GM23338 (cell line): Measurements from ENCODE around the gene NAPG. TPM values are rescaled to one million over a fixed set of nuclear protein-coding genes. Genes with fewer than 3 reads are reported as not detected.

Source experiments
- ATAC-seq: fragments of 200-7000 bp; cut with Tn5 transposase; 3 replicates; pipeline ENCODE4 v1.9.1; 2020
- DNase-seq: peaks from one replicate; pipeline ENCODE4 v3.0.0-alpha.2; 2015; ENCODE audit warnings: low spot score
- H2AFZ ChIP-seq: fragments of 200-600 bp; sonication (generic); 2 replicates; pipeline ENCODE4 v1.8.0; 2016; ENCODE audit warnings: antibody characterized with exemption, mild to moderate bottlenecking, moderate library complexity
- H3F3A ChIP-seq: fragments of 200-600 bp; sonication (generic); replicated peaks from 2 replicates; pipeline ENCODE4 v1.8.0; 2017; ENCODE audit warnings: antibody characterized with exemption, mixed run types, low read depth
- H3K27ac ChIP-seq: fragments of 200-600 bp; sonication (generic); 2 replicates; pipeline ENCODE4 v1.6.1; 2016; ENCODE audit warnings: low read depth
- H3K27me3 ChIP-seq: fragments of 200-600 bp; sonication (generic); 2 replicates; pipeline ENCODE4 v1.8.0; 2016; ENCODE audit warnings: mild to moderate bottlenecking, mixed run types, moderate library complexity; ENCODE audit not compliant: insufficient read depth
- H3K36me3 ChIP-seq: fragments of 200-600 bp; sonication (generic); 2 replicates; pipeline ENCODE4 v1.8.0; 2016; ENCODE audit warnings: mild to moderate bottlenecking; ENCODE audit not compliant: insufficient read depth
- H3K4me1 ChIP-seq: fragments of 200-600 bp; sonication (generic); 2 replicates; pipeline ENCODE4 v1.8.0; 2016; ENCODE audit warnings: mild to moderate bottlenecking, moderate library complexity; ENCODE audit not compliant: insufficient read depth
- H3K4me2 ChIP-seq: fragments of 200-600 bp; sonication (generic); 2 replicates; pipeline ENCODE4 v1.7.1; 2017; ENCODE audit warnings: mixed run types
- H3K4me3 ChIP-seq: fragments of 200-600 bp; sonication (generic); 2 replicates; pipeline ENCODE4 v1.6.1; 2016; ENCODE audit warnings: mixed run types
- H3K79me2 ChIP-seq: fragments of 200-600 bp; sonication (generic); replicated peaks from 2 replicates; pipeline ENCODE4 v1.8.0; 2017; ENCODE audit warnings: mild to moderate bottlenecking; ENCODE audit not compliant: insufficient read depth
- H3K9me2 ChIP-seq: fragments of 200-600 bp; sonication (generic); 2 replicates; pipeline ENCODE4 v1.8.0; 2017; ENCODE audit not compliant: insufficient read depth
- H4K20me1 ChIP-seq: fragments of 200-600 bp; sonication (generic); replicated peaks from 2 replicates; pipeline ENCODE4 v1.8.0; 2017; ENCODE audit warnings: mild to moderate bottlenecking; ENCODE audit not compliant: insufficient read depth
- H3K27ac Mint-ChIP-seq: 2 replicates; pipeline ENCODE4 v1.8.0; 2020; ENCODE audit warnings: inconsistent platforms, mild to moderate bottlenecking, moderate library complexity, mixed read lengths
- H3K27me3 Mint-ChIP-seq: 3 replicates; pipeline ENCODE4 v1.8.0; 2022; ENCODE audit warnings: low read depth, mild to moderate bottlenecking, moderate library complexity, mixed read lengths, inconsistent platforms; ENCODE audit not compliant: insufficient read depth, poor library complexity
- H3K36me3 Mint-ChIP-seq: 3 replicates; pipeline ENCODE4 v1.8.0; 2021; ENCODE audit warnings: low read depth, mild to moderate bottlenecking, inconsistent platforms, moderate library complexity, mixed read lengths
- H3K4me1 Mint-ChIP-seq: 3 replicates; pipeline ENCODE4 v1.8.0; 2020; ENCODE audit warnings: mild to moderate bottlenecking, inconsistent platforms, mixed read lengths
- H3K4me3 Mint-ChIP-seq: 3 replicates; pipeline ENCODE4 v1.8.0; 2021; ENCODE audit warnings: moderate library complexity, mild to moderate bottlenecking, inconsistent platforms, mixed read lengths
- H3K9me3 Mint-ChIP-seq: 3 replicates; pipeline ENCODE4 v1.8.0; 2020; ENCODE audit warnings: moderate library complexity, mild to moderate bottlenecking, inconsistent platforms, mixed read lengths
- ETS1 ChIP-seq: IDR thresholded peaks from 2 replicates; pipeline ENCODE4 v1.6.1; 2016; ENCODE audit warnings: antibody characterized with exemption
- EZH2phosphoT487 ChIP-seq: fragments of 200-600 bp; sonication (generic); IDR thresholded peaks from one replicate; pipeline ENCODE4 v1.8.1; 2018; ENCODE audit warnings: antibody characterized with exemption; ENCODE audit not compliant: unreplicated experiment
- JUNB ChIP-seq: IDR thresholded peaks from one replicate; pipeline ENCODE4 v1.6.1; 2016; ENCODE audit warnings: antibody characterized with exemption; ENCODE audit not compliant: unreplicated experiment
- POLR2AphosphoS5 ChIP-seq: IDR thresholded peaks from 2 replicates; pipeline ENCODE4 v1.6.1; 2016; ENCODE audit warnings: antibody characterized with exemption, low read depth
- STAT1 ChIP-seq: IDR thresholded peaks from one replicate; pipeline ENCODE4 v1.6.1; 2016; ENCODE audit warnings: antibody characterized with exemption; ENCODE audit not compliant: unreplicated experiment
- ZNF114 ChIP-seq: fragments of 250-450 bp; sonication (Bioruptor Pico); IDR thresholded peaks from 2 replicates; pipeline ENCODE4 v1.5.0; 2020; ENCODE audit warnings: mild to moderate bottlenecking, moderate library complexity
- polyA plus RNA-seq: library from polyadenylated mRNA; unstranded; fragments of >200 nt; fragmentation: Nextera tagmentation; extraction: Ambion mirVana; gene quantifications from 2 replicates; pipeline ENCODE4 v1.2.1, GENCODE V29; 2016
- total RNA-seq: library from RNA; depleted of rRNA; stranded (reverse); fragments of >200 nt; shearing (Covaris generic); gene quantifications from 2 replicates; pipeline ENCODE4 v1.2.3, GENCODE V29; 2014
- TF ChIP-seq, protein P1 (sequence below): IDR thresholded peaks from one replicate; pipeline ENCODE4 v1.6.1; 2018; ENCODE audit warnings: antibody characterized with exemption; ENCODE audit not compliant: unreplicated experiment
- TF ChIP-seq, protein P2 (sequence below), 2 experiments: fragments of 200-600 bp in 1 of 2; sonication (generic) in 1 of 2; conservative IDR thresholded peaks; 2 replicates each; pipeline versions ENCODE4 v1.5.1 to v1.6.1; 2016 to 2017; ENCODE audit warnings: antibody characterized with exemption in 2 of 2, low read depth in 2 of 2, mild to moderate bottlenecking in 2 of 2, moderate library complexity in 1 of 2
- TF ChIP-seq, protein P3 (sequence below): fragments of 250-450 bp; sonication (Bioruptor Pico); IDR thresholded peaks from 2 replicates; pipeline ENCODE4 v1.5.0; 2020; ENCODE audit warnings: mild to moderate bottlenecking, moderate library complexity

The NAPG gene
- total and polyA plus RNA-seq, 2 experiments from 2014 or later: 26.8 to 40.1 TPM

GRCh38 chr18:10485475-10485874 lies 40.4 kb upstream of the NAPG start (continued):
- TF ChIP-seq POLR2AphosphoS5 (no peak), JUNB (no peak), ZNF114 (CRISPR knock-in tag) (no peak)
- TF ChIP-seq, protein P1, sequence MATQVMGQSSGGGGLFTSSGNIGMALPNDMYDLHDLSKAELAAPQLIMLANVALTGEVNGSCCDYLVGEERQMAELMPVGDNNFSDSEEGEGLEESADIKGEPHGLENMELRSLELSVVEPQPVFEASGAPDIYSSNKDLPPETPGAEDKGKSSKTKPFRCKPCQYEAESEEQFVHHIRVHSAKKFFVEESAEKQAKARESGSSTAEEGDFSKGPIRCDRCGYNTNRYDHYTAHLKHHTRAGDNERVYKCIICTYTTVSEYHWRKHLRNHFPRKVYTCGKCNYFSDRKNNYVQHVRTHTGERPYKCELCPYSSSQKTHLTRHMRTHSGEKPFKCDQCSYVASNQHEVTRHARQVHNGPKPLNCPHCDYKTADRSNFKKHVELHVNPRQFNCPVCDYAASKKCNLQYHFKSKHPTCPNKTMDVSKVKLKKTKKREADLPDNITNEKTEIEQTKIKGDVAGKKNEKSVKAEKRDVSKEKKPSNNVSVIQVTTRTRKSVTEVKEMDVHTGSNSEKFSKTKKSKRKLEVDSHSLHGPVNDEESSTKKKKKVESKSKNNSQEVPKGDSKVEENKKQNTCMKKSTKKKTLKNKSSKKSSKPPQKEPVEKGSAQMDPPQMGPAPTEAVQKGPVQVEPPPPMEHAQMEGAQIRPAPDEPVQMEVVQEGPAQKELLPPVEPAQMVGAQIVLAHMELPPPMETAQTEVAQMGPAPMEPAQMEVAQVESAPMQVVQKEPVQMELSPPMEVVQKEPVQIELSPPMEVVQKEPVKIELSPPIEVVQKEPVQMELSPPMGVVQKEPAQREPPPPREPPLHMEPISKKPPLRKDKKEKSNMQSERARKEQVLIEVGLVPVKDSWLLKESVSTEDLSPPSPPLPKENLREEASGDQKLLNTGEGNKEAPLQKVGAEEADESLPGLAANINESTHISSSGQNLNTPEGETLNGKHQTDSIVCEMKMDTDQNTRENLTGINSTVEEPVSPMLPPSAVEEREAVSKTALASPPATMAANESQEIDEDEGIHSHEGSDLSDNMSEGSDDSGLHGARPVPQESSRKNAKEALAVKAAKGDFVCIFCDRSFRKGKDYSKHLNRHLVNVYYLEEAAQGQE: no peak

GRCh38 chr18:10486362-10486761 lies 39.5 kb upstream of the NAPG start:
- H3K36me3 Mint-ChIP-seq: no peaks in the 10 kb centered on the region
- H3K4me1 Mint-ChIP-seq: peaks cover 27% of the 10 kb centered on the region
- DNase-seq: no peak
- TF ChIP-seq, protein P1: no peak
- TF ChIP-seq, protein P2, sequence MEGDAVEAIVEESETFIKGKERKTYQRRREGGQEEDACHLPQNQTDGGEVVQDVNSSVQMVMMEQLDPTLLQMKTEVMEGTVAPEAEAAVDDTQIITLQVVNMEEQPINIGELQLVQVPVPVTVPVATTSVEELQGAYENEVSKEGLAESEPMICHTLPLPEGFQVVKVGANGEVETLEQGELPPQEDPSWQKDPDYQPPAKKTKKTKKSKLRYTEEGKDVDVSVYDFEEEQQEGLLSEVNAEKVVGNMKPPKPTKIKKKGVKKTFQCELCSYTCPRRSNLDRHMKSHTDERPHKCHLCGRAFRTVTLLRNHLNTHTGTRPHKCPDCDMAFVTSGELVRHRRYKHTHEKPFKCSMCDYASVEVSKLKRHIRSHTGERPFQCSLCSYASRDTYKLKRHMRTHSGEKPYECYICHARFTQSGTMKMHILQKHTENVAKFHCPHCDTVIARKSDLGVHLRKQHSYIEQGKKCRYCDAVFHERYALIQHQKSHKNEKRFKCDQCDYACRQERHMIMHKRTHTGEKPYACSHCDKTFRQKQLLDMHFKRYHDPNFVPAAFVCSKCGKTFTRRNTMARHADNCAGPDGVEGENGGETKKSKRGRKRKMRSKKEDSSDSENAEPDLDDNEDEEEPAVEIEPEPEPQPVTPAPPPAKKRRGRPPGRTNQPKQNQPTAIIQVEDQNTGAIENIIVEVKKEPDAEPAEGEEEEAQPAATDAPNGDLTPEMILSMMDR (conservative IDR thresholded peaks at IDR 0.05; ENCODE audit: low read depth in 2 of 2): no peak
- TF ChIP-seq JUNB: no peak
- TF ChIP-seq, protein P3, sequence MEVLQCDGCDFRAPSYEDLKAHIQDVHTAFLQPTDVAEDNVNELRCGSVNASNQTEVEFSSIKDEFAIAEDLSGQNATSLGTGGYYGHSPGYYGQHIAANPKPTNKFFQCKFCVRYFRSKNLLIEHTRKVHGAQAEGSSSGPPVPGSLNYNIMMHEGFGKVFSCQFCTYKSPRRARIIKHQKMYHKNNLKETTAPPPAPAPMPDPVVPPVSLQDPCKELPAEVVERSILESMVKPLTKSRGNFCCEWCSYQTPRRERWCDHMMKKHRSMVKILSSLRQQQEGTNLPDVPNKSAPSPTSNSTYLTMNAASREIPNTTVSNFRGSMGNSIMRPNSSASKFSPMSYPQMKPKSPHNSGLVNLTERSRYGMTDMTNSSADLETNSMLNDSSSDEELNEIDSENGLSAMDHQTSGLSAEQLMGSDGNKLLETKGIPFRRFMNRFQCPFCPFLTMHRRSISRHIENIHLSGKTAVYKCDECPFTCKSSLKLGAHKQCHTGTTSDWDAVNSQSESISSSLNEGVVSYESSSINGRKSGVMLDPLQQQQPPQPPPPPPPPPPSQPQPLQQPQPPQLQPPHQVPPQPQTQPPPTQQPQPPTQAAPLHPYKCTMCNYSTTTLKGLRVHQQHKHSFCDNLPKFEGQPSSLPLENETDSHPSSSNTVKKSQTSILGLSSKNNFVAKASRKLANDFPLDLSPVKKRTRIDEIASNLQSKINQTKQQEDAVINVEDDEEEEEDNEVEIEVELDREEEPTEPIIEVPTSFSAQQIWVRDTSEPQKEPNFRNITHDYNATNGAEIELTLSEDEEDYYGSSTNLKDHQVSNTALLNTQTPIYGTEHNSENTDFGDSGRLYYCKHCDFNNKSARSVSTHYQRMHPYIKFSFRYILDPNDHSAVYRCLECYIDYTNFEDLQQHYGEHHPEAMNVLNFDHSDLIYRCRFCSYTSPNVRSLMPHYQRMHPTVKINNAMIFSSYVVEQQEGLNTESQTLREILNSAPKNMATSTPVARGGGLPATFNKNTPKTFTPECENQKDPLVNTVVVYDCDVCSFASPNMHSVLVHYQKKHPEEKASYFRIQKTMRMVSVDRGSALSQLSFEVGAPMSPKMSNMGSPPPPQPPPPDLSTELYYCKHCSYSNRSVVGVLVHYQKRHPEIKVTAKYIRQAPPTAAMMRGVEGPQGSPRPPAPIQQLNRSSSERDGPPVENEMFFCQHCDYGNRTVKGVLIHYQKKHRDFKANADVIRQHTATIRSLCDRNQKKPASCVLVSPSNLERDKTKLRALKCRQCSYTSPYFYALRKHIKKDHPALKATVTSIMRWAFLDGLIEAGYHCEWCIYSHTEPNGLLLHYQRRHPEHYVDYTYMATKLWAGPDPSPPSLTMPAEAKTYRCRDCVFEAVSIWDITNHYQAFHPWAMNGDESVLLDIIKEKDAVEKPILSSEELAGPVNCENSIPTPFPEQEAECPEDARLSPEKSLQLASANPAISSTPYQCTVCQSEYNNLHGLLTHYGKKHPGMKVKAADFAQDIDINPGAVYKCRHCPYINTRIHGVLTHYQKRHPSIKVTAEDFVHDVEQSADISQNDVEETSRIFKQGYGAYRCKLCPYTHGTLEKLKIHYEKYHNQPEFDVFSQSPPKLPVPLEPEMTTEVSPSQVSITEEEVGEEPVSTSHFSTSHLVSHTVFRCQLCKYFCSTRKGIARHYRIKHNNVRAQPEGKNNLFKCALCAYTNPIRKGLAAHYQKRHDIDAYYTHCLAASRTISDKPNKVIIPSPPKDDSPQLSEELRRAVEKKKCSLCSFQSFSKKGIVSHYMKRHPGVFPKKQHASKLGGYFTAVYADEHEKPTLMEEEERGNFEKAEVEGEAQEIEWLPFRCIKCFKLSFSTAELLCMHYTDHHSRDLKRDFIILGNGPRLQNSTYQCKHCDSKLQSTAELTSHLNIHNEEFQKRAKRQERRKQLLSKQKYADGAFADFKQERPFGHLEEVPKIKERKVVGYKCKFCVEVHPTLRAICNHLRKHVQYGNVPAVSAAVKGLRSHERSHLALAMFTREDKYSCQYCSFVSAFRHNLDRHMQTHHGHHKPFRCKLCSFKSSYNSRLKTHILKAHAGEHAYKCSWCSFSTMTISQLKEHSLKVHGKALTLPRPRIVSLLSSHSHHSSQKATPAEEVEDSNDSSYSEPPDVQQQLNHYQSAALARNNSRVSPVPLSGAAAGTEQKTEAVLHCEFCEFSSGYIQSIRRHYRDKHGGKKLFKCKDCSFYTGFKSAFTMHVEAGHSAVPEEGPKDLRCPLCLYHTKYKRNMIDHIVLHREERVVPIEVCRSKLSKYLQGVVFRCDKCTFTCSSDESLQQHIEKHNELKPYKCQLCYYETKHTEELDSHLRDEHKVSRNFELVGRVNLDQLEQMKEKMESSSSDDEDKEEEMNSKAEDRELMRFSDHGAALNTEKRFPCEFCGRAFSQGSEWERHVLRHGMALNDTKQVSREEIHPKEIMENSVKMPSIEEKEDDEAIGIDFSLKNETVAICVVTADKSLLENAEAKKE: no peak
- TF ChIP-seq ETS1: no peak
- no peak for TF ChIP-seq EZH2phosphoT487
- TF ChIP-seq STAT1: no peak

More at GRCh38 chr18:10486362-10486761, 39.5 kb upstream of the NAPG start:
- H3K4me3 ChIP-seq: no peak overlapping the region
- H2AFZ ChIP-seq: no peak overlapping the region
- no peak for ATAC-seq
- peaks cover 11% of the 10 kb centered on the region for H3K27me3 Mint-ChIP-seq
- H3K4me2 ChIP-seq: no peak overlapping the region
- no peaks in the 10 kb centered on the region for H3K79me2 ChIP-seq
- no peaks in the 10 kb centered on the region for H3K36me3 ChIP-seq
- no peaks in the 10 kb centered on the region for H3K9me3 Mint-ChIP-seq
- H4K20me1 ChIP-seq: no peaks in the 10 kb centered on the region
- peaks cover 9% of the 10 kb centered on the region for H3K4me1 ChIP-seq
- no peak overlapping the region for H3K4me3 Mint-ChIP-seq
- 0 out of 2 replicates have a peak, but pooled peaks cover 3% of the 10 kb centered on the region for H3K9me2 ChIP-seq
- no peaks in the 10 kb centered on the region for H3F3A ChIP-seq
- H3K27ac ChIP-seq: no peak overlapping the region
- peaks cover 7% of the 10 kb centered on the region for H3K27me3 ChIP-seq
- no peak overlapping the region for H3K27ac Mint-ChIP-seq
